Globus pallidus (tissue), 1 donor: ENCODE data around the gene TMOD4.
"Not testable (repeated sequence)": the region's sequence is repeated elsewhere in the genome, so short reads cannot be mapped to it uniquely, and the experiment has no call there.

Experiments
- DNase-seq: peaks from one replicate; pipeline ENCODE4 v3.0.0-alpha.2; 2015; ENCODE audit warnings: low spot score

TMOD4 gene

GRCh38 chr1:151175863-151176262 lies at the start of gene TMOD4:
TSS of gene TMOD4 (minus strand) at chr1:151175981. CDS start at chr1:151174875, 1,106 bp downstream.
- no peak for DNase-seq

DNA sequence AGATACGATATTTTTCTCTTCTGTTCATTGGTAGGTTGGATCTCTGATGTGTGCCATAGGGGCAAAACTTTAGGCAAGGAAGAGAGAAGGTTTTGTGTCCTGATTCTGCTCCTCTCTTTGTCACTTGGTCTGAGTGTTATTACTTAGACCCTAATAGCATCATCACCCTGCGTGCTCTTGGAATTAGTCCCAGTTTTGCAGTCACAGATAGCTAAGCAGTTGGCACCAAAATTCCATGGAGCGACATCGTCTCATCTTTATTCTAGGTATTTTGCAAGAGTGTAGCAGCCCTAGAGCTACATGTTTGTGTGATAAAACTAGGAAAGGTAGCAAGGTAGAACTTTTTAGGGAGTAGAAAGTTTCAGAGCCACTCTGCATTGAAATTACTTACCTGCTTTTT lies 46.3 kb upstream of the TMOD4 start:
- DNase-seq, result no peak

GRCh38 chr1:151221616-151222015 lies 45.8 kb upstream of the TMOD4 start:
- DNase-seq, result no peak

DNA sequence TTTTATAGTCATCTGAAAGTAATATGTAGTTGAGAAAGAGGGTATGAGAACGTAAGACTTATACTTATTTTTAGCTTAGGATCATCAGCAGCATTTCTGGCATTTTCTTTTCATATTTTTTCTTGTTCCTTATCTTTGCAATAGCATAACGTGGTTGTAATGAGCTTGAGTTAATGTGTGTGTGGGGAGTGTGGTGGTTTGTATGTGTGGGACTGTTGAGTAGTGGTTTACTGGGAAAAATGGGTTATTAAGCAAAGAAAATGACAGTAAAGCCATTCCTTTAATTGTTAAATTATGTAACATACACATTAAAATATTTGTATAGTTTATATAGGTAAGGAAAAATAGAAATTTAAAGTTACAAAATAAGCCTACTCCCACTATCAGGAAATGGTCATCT lies 37.8 kb upstream of the TMOD4 start:
- DNase-seq, result no peak

DNA sequence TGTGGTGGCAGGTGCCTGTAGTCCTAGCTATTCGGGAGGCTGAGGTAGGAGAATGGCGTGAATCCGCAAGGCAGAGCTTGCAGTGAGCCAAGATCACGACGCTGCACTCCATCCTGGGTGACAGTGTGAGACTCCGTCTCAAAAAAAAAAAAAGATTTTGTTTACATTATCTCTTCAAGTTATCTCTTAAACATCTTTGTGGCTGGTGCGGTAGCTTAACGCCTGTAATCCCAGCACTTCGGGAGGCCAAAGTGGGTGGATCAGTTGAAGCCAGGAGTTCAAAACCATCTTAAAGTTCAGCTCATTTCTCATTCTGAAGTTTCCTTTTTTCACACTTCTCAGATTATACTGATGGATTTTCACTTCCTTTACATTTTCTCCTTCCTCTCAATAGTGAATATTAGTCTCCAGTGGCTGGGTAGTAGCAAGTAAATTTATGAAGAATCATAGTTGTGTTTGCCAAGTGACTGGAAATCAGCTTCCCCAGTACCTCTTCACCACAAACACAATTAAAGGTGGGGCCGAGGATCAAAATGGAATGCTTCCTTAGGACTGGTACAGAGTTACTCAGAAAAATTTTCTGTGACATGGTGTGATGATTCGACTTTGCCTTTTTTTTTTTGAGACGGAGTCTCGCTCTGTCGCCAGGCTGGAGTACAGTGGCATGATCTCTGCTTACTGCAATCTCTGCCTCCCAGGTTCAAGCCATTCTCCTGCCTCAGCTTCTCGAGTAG lies 36.4 kb upstream of the TMOD4 start:
- DNase-seq, result no peak

- DNase-seq, result no peak
Observed at GRCh38 chr1:151210830-151211229, 35.0 kb upstream of the TMOD4 start.

GRCh38 chr1:151205381-151205965 lies 29.7 kb upstream of the TMOD4 start:
- DNase-seq, result not testable (repeated sequence)

DNA sequence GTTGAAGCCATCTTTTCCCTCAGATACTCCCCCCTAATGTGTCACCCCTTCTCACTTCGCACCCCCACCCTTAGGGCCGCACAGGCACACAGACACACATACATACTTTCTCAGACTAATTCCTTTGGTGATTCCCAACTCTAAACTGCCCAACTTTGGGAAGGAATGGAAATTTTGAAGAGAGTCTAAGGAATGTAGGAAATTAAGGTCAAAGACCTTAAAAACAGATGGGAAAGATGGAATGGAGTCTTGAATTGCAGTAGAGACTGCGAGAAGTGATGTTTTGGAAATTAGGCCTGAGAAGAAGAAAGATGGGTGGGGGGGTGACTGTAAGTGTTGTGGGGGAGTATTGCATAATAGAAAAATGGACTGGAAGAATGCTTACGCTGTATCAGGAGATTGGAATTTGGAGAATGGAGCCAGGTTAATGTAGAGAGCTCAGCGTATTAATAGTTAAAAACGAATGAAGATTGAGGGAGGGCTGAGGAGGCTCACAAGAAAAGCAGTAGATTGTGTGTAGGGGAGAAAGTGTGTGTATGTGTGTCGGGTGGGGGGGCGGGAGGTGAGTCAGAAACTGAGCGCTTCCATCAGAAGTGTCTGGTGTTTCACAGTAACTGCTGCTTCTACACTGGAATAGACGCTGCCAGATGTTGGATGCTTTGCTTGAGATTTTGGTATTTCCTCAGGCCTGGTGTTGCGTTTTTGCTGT lies 24.2 kb upstream of the TMOD4 start:
- no peak for DNase-seq

DNA sequence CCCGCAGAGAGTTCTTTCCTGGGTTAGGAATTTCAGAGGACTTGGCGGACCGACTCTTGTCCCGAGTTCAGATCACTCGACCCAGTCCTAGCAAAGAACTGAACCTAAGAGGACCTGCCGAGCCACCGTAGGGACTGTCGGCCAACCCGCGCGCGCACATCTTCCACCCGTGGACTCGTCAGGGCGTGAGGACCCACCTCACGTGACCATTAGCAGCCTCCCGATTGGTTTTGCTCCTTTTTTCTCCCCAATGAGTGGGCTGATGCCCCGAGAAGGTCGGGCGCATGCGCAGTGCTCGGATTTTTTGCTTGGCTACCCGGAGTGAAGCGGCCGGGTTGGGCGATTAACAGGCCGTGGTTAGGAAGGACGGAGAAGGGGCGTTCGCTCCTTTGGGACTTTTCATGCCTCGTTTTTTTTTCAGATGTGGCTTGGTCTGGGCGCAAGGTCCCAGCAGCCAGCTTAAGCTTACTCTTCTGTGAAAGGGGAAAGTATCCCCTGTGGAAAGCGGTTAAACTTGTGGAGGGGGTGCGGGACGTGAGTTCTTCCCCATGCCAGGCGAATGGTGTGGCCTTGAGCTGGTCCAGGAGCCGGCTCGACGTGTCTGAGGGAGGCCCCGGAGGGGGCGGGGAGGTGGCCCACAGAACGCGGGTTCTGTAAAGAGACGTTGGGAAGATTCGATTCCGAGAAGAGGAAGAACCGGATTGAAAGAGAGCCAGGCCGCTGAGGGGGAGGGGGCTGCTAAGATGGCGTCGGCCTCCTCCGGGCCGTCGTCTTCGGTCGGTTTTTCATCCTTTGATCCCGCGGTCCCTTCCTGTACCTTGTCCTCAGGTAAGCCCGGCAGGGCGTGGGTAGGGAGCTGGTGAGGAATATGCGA lies 22.7 kb upstream of the TMOD4 start, which contains the start of gene PIP5K1A:
Gene PIP5K1A, plus strand, starts transcription at position 299 of the 874 bp plus-strand sequence. Its CDS starts 445 bp downstream, at position 744.
- peak; percentile 98 for DNase-seq

- DNase-seq, result no peak
Observed at GRCh38 chr1:151197863-151198253, 22.1 kb upstream of the TMOD4 start.

DNA sequence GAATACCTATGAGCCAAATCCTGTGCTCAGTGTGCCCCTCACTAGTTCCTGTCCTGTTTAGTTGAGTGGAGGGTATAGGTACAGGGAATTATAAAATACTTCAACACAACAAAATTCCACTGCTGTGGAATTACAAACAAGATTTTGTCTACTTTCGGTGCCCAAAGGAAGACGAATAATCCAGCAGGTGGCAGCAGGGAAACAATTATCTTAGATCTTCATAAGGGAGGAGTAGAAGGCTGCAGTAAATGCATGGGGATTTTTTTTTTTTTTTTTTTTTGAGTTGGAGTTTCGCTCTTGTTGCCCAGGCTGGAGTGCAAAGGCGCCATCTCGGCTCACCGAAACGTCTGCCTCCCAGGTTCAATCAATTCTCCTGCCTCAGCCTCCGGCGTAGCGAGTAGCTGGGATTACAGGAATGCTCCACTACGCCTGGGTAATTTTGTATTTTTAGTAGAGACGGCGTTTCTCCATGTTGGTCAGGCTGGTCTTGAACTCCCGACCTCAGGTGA lies 20.6 kb upstream of the TMOD4 start:
- peak; percentile 78 for DNase-seq

DNA sequence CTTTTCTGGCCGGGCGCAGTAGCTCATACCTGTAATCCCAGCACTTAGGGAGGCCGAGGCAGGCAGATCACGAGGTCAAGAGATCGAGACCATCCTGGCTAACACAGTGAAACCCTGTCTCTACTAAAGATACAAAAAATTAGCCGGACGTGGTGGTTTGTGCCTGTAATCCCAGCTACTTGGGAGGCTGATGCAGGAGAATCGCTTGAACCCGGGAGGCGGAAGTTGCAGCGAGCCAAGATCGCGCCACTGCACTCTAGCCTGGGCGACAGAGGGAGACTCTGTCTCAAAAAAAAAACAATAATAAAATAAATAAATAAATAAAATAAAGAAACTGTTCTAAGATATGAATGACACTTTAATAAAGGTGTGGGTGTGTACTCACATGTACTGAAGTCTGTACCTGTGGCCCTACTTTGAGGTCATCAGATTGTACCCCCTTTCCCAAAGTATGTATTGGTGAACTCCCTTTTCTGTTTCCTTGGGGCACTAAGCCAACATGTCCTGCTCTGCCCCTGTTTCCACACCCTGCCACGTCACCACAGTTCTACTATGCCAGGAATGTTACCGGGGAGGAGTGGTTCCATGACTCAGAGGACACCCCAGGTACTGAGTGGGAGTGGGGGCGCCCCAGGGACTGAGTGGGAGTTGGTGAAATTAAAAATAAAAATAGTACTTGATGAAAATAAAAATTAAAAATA lies 19.3 kb upstream of the TMOD4 start:
- DNase-seq, result not testable (repeated sequence)

DNA sequence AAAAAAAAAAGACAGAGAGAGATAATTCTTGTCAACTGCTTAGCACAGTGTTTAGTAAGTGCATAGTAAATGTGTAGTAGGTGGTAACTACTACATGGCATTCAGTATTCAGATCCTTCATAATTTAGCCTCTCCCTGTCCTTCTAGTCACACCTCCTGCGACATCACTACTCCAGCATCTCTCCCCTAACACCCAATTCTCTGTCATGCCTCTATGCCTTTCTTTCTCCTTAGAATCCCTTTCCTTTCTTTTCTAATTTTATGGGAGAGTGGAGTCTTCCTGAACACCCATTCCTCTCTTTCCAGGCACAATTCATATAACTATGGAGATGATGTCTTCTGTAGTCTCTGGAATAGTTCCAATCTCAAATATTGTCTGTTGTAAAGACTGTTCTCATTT lies 18.1 kb upstream of the TMOD4 start:
- DNase-seq, result no peak

DNA sequence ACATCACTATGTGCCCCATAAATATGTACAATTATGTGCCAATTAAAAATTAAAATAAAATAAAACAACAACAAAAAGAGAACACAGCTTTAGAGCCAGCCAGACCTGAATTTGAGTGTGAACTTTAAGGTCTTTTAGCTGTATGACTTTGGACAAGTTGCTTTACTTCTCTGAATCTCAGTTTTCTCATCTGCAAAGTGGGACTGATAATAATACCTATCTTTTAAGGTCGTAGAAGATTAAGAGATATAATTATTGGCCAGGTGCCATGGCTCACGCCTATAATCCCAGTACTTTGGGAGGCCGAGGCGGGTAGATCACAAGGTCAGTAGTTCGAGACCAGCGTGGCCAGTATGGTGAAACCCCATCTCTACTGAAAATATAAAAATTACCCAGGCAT lies 17.5 kb upstream of the TMOD4 start:
- no peak for DNase-seq

- DNase-seq, result no peak
Observed at GRCh38 chr1:151192047-151192446, 16.3 kb upstream of the TMOD4 start.

GRCh38 chr1:151189637-151190445 lies 14.1 kb upstream of the TMOD4 start, which contains the start of gene VPS72:
TSS of gene VPS72 (minus strand) at chr1:151190197. CDS start at chr1:151190121, 76 bp downstream.
- DNase-seq, result peak; percentile 84

GRCh38 chr1:151188667-151189066 lies 12.9 kb upstream of the TMOD4 start:
- not testable (repeated sequence) for DNase-seq

- no peak for DNase-seq
Observed at GRCh38 chr1:151187205-151187604, 11.4 kb upstream of the TMOD4 start.

DNA sequence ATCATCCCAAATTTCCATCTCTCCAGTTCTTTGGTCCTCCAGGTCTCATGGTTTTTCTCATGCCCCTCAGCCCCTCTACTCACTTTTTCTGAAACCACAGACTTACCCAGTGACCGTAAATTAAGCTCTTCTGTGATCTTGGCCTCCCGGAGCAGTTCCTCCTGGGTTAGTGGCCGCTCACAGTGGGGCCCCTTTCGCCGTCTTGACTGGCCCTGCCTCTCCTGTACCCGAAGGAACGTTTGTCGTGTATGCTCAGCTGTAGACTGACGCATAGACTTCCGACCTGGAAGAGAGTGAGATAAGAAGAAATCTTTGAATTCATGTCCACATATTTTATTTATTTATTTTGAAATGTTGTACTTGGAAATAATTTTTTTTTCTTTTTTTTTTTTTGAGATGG lies 8.4 kb upstream of the TMOD4 start:
- DNase-seq, result no peak

GRCh38 chr1:151176514-151177045 lies 799 bp upstream of the TMOD4 start:
- DNase-seq, result no peak
